Mesodermal cell (in vitro differentiated cells): ENCODE results near the gene CCNF.

Source experiments
- H3K27ac ChIP-seq: 2 replicates; pipeline ENCODE4 v1.7.0; 2013; ENCODE audit warnings: mild to moderate bottlenecking, low read depth, low read length, moderate library complexity; ENCODE audit not compliant: severe bottlenecking
- H3K36me3 ChIP-seq: 2 replicates; pipeline ENCODE4 v1.7.1; 2013; ENCODE audit warnings: mild to moderate bottlenecking, low read length, moderate library complexity; ENCODE audit not compliant: control insufficient read depth, insufficient read depth
- H3K4me1 ChIP-seq: one replicate; pipeline ENCODE4 v1.7.1; 2013; ENCODE audit warnings: mild to moderate bottlenecking, low read length; ENCODE audit not compliant: insufficient read depth, control insufficient read depth, poor library complexity, severe bottlenecking
- H3K4me3 ChIP-seq: 2 replicates; pipeline ENCODE4 v1.7.0; 2013; ENCODE audit warnings: low read length, control low read depth, mild to moderate bottlenecking; ENCODE audit not compliant: insufficient read depth, poor library complexity, severe bottlenecking; ENCODE audit errors: extremely low read depth
- H3K9me3 ChIP-seq: 2 replicates; pipeline ENCODE4 v1.7.1; 2013; ENCODE audit warnings: mild to moderate bottlenecking, low read length, moderate library complexity; ENCODE audit not compliant: control insufficient read depth
- WGBS, 2 experiments: methylation state at CpG; one replicate each; pipeline ENCODE4 v1.1.5; 2013; ENCODE audit warnings: missing lambda C conversion rate in 2 of 2; ENCODE audit not compliant: insufficient coverage in 2 of 2; 5-methylcytosine and 5-hydroxymethylcytosine counted together

The CCNF gene

DNA sequence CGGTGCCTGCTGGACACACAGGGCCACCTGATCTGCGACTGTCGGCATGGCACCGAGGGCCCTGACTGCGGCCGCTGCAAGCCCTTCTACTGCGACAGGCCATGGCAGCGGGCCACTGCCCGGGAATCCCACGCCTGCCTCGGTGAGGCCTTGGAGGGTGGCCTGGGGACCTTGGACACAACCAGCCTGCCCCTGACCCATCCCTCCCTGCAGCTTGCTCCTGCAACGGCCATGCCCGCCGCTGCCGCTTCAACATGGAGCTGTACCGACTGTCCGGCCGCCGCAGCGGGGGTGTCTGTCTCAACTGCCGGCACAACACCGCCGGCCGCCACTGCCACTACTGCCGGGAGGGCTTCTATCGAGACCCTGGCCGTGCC lies 43.2 kb downstream of the CCNF start:
- H3K27ac ChIP-seq = no peak overlapping the region
- no peaks in the 10 kb centered on the region for H3K9me3 ChIP-seq
- H3K4me3 ChIP-seq = no peak overlapping the region
- 95 to 97% methylated on average over 25 to 27 of the region's 27 CpGs for WGBS, 2 experiments
- H3K36me3 ChIP-seq = no peaks in the 10 kb centered on the region
- peaks cover 18% of the 10 kb centered on the region for H3K4me1 ChIP-seq

DNA sequence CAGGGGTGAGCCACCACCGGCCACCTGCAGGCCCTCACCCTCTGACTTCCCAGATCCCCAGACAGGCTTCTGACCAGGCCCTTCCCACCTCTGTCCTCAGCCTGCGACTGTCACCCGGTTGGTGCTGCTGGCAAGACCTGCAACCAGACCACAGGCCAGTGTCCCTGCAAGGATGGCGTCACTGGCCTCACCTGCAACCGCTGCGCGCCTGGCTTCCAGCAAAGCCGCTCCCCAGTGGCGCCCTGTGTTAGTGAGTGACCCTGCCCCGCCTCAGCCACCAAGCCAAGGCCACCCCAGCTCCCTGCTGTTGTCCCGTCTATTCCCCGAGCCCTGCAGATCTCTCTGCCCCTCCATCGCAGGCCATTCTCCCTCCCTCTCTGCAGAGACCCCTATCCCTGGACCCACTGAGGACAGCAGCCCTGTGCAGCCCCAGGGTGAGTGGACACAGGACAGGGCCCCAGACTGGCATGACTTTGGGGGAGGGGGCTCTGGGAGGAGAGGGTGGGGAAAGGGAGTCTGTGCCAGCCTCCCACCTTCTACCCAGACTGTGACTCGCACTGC lies 43.7 kb downstream of the CCNF start:
- H3K36me3 ChIP-seq = no peaks in the 10 kb centered on the region
- peaks cover 18% of the 10 kb centered on the region for H3K4me1 ChIP-seq
- WGBS, 2 experiments = 89 to 91% methylated on average over 11 of the region's 14 CpGs
- no peaks in the 10 kb centered on the region for H3K9me3 ChIP-seq
- H3K27ac ChIP-seq = no peak overlapping the region
- H3K4me3 ChIP-seq = peak overlapping the region; percentile 14

DNA sequence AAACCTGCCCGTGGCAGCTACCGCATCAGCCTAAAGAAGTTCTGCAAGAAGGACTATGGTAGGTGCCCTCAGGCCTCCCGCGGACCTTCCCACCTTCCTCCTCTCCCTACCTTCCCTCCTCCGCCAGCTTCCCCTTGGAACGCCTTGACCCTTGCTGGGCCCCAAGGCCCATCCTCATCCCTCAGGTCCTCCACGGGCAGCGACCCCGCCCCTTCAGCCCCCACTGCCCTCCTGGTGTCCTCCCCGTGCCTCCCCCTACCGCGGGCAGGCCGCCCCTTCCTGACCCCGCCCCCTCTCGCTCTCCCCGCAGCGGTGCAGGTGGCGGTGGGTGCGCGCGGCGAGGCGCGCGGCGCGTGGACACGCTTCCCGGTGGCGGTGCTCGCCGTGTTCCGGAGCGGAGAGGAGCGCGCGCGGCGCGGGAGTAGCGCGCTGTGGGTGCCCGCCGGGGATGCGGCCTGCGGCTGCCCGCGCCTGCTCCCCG lies 44.2 kb downstream of the CCNF start:
- WGBS, 2 experiments = 7 to 8% methylated on average over 15 to 39 of the region's 49 CpGs

DNA sequence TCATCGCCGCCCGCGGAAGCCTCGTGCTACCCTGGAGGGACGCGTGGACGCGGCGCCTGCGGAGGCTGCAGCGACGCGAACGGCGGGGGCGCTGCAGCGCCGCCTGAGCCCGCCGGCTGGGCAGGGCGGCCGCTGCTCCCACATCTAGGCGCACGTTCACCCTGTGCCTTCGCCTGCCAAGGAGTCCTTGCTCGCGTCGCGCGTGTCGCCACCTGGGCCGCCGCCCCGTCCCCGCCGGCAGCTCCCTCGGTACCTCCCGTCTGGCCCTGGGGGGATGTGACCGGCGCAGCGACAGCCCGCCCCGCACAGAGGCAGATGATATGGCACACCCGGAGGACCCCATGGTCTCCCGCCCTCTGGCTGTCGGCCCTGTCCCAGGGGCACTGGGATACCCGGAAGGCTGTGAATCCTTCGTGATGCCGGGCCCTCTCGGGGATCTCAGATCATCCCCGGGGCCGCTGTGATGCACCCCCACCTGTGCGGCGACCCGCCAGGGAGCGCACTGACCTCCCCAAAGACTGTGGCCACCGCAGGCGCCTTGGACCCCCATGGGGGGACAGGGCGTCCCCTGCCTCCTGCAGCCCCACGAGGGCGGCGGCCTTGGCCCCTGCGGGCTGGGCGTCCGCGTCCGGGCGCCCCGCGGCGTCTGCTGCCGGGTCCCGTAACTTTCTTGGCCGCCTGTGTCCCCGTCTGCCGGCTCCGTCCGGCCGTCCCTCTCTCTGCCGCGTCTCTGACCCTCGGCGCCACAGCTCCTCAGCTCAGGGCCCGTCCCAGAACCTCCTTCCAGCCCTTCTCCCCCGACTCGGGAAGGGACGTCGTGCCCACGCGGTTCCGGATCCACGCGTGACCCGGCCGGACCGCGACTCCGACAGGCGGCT lies 45.0 kb downstream of the CCNF start:
- Histone ChIP-seq H3K27ac (no peak overlapping the region), H3K9me3 (no peaks in the 10 kb centered on the region), H3K36me3 (no peaks in the 10 kb centered on the region), H3K4me1 (peaks cover 6% of the 10 kb centered on the region), H3K4me3 (peak overlapping the region; percentile 77)
- 0 to 1% methylated on average over 86 to 100 of the region's 100 CpGs for WGBS, 2 experiments

More for the DNA sequence above, 44.2 kb downstream of the CCNF start:
- H3K4me3 ChIP-seq = peak overlapping the region; percentile 14
- peaks cover 13% of the 10 kb centered on the region for H3K4me1 ChIP-seq
- H3K36me3 ChIP-seq = no peaks in the 10 kb centered on the region
- H3K9me3 ChIP-seq = no peaks in the 10 kb centered on the region
- H3K27ac ChIP-seq = no peak overlapping the region

DNA sequence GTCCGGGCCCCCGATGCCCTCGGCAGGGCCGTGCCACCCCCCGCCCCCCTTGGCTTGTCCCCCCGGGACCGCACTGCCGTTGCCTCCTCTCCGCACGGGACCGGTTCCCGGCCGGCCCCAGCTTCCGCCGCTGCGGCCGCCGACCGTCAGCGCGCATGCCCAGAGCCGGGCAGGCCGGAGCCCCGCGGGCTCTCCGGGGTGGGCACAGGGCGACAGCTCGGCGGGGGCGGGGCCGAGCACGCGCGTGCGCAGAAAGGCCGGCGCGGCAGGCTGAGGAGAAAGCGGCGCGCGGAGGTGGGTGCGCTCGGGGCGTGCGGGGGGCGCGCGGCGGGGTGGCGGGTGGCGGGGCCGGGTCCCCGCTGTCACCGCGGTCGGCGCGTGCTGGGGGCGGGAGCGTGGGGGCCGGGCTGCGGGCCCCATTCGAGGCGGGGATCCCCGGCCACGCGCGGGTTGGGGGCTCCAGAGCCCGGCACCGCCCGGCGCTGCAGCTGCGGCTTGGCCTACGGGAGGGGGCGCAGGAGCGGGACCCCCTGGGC lies 45.7 kb downstream of the CCNF start, which contains the start of gene TBC1D24:
TBC1D24 (plus strand) TSS at position 251 of the 536 bp plus-strand sequence. CDS start 21,022 bp downstream, outside the sequence.
- Histone ChIP-seq H3K36me3 (no peaks in the 10 kb centered on the region), H3K4me3 (peak within 1 kb of the TSS; percentile 77), H3K27ac (no peak within 1 kb of the TSS), H3K4me1 (peaks cover 6% of the 10 kb centered on the region), H3K9me3 (no peaks in the 10 kb centered on the region)
- WGBS, 2 experiments = 0 to 1% methylated on average over 35 to 47 of the region's 77 CpGs

DNA sequence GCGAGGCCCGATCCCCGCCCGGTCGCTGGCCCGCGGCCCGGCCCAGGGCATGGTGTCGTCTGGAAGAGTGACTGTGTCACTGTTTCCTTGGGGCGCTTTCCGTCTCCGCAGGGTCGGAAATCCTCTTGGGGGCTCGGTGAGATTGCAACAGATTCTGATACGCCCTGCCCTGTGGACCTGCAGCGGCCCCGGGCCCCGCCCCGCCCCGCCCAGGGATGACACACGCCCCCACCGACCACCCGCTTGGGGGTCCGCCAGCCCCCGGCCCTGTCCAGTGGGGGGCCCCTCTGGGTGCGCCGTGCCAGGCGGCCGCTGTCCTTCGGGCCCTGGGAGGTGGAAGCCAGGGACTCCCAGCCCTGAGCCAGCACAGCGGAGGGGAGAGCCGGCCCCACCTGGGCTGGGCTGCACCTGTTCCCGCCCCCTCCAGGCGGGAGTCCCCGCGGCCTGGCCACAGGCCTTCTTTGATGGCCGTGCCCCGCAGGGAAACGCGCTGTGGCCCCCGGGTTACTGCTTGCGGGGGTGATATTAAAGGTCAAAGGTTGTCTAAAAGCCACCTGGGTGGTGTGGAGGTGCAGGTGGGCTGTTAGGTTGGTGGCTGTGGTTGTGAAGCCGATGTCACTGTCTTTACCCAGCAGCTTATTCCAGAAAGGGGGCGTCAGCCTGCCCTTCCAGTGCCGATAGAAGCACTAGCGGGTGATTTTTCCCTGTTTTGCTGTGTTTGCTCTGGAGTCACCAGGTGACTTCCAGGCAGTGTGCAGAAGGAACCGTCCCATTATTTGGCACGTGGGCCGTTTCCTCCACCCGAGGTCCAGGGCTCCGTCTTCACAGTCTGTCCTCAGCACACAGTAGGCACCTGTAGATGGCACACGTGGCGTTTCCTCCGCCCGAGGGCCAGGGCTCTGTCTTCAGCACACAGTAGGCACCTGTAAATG lies 46.4 kb downstream of the CCNF start:
- WGBS, 2 experiments = 12 to 18% methylated on average over 41 to 44 of the region's 55 CpGs
- Histone ChIP-seq H3K4me3 (peak overlapping the region; percentile 55), H3K27ac (no peak overlapping the region), H3K9me3 (no peaks in the 10 kb centered on the region), H3K36me3 (no peaks in the 10 kb centered on the region), H3K4me1 (peaks cover 6% of the 10 kb centered on the region)

DNA sequence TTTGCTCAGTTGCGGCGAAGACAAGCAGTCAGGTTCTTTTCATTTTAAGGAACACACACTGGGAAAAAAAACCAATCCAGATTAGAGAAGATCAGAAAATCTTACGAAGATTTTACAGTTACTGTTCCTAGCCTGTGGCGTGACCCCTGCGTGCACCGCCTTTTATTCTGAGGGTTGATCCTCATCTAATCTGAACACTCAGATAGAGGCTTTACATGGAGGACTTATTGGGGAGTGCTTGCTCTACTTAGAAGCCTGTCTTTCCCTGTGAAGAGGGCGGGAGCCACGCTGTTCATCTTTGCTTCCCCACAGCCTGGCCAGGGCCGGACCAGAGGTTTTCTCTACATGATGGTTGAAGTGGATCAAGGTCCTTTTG lies 47.1 kb downstream of the CCNF start:
- Histone ChIP-seq H3K9me3 (no peaks in the 10 kb centered on the region), H3K36me3 (no peaks in the 10 kb centered on the region), H3K27ac (no peak overlapping the region), H3K4me3 (no peak overlapping the region), H3K4me1 (peaks cover 6% of the 10 kb centered on the region)
- 83 to 93% methylated on average over 7 to 9 of the region's 9 CpGs for WGBS, 2 experiments

DNA sequence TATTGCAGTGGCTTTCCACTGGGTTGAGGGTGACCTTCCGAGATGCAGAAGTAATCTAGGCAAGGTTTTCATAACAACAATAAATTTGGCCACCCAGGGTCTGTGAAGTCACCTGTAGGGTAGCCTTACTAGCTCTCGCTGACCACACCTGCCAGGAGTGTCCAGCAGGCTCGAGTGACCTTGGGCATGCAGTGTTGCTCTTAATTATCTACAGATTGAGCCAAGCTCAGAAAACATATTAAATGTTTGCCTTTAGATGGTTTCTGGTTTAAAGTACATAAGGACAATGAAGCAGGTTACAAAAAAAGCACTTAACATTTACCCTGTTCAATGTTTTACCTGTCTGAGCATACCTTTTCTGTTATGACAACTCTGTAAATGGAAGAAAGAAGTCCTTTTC lies 47.5 kb downstream of the CCNF start:
- H3K27ac ChIP-seq = no peak overlapping the region
- no peaks in the 10 kb centered on the region for H3K9me3 ChIP-seq
- no peak overlapping the region for H3K4me3 ChIP-seq
- H3K36me3 ChIP-seq = no peaks in the 10 kb centered on the region
- 93 to 95% methylated on average over 2 of the region's 3 CpGs for WGBS, 2 experiments
- H3K4me1 ChIP-seq = peaks cover 6% of the 10 kb centered on the region

DNA sequence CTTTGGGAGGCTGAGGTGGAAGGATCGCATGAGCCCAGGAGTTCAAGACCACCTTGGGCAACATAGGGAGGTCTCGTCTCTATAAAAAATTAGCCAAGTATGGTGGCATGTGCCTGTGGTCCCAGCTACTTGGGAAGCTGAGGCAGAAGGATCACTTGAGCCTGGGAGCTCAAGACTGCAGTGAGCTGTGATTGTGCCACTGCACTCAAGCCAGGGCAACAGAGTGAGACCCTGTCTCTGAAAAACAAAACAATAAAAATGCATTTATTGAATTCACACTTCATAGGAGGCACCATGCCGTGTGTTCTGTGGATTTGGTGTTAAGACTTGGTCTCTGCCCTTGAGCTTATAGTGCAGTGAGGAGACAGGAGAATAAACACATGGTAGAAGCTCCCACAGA lies 48.1 kb downstream of the CCNF start:
- Histone ChIP-seq H3K4me1 (peaks cover 3% of the 10 kb centered on the region), H3K27ac (no peak overlapping the region), H3K4me3 (no peak overlapping the region), H3K9me3 (no peaks in the 10 kb centered on the region), H3K36me3 (no peaks in the 10 kb centered on the region)
- 81 to 87% methylated on average over 3 of the region's 3 CpGs for WGBS, 2 experiments

DNA sequence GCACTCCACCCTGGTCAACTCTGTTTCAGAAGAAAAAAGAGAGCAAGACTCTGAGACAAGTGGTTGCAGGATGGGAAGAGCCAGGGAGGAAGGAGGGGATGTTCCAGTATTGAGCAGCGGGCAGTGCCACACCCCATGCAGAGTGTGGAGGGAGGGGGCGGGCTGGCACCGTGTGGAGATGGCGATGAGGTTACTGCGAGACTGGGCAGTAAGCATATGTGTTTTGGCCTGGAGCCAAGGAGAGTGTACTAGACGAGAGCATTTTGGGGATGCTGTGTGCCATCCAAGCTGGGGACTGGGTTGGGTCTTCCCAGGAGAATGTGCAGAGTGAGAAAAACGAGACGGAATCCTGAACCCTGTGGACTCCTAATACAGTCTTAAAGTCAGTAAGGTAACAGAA lies 49.0 kb downstream of the CCNF start:
- Histone ChIP-seq H3K4me1 (peaks cover 3% of the 10 kb centered on the region), H3K27ac (no peak overlapping the region), H3K4me3 (no peak overlapping the region), H3K9me3 (no peaks in the 10 kb centered on the region), H3K36me3 (no peaks in the 10 kb centered on the region)
- 84 to 94% methylated on average over 4 to 8 of the region's 8 CpGs for WGBS, 2 experiments
